HUES64 (cell line): Measurements from ENCODE around the gene INPP5B.

Experiments used
- H3K27ac ChIP-seq: 2 replicates; pipeline ENCODE4 v1.7.0; 2013; ENCODE audit warnings: low read depth, low read length, inconsistent platforms
- H3K27me3 ChIP-seq: 2 replicates; pipeline ENCODE4 v1.6.1; 2013; ENCODE audit warnings: mild to moderate bottlenecking, low read length; ENCODE audit not compliant: insufficient read depth
- H3K36me3 ChIP-seq: 2 replicates; pipeline ENCODE4 v1.6.1; 2013; ENCODE audit warnings: mild to moderate bottlenecking, low read length; ENCODE audit not compliant: insufficient read depth
- H3K4me1 ChIP-seq: 2 replicates; pipeline ENCODE4 v1.6.1; 2013; ENCODE audit warnings: mild to moderate bottlenecking, low read length, moderate library complexity; ENCODE audit not compliant: insufficient read depth
- H3K4me3 ChIP-seq: 2 replicates; pipeline ENCODE4 v1.5.1; 2013; ENCODE audit warnings: mild to moderate bottlenecking, low read length, moderate library complexity
- H3K9ac ChIP-seq: 2 replicates; pipeline ENCODE4 v1.6.1; 2013; ENCODE audit warnings: mild to moderate bottlenecking, low read depth, low read length
- H3K9me3 ChIP-seq: 2 replicates; pipeline ENCODE4 v1.6.1; 2013; ENCODE audit warnings: low read depth, low read length; ENCODE audit not compliant: insufficient read depth
- WGBS: fragments of 150-250, 120-280 bp; methylation state at CpG from one replicate; pipeline ENCODE4 v1.1.7; 2013; ENCODE audit warnings: missing lambda C conversion rate; 5-methylcytosine and 5-hydroxymethylcytosine counted together

The INPP5B gene

DNA sequence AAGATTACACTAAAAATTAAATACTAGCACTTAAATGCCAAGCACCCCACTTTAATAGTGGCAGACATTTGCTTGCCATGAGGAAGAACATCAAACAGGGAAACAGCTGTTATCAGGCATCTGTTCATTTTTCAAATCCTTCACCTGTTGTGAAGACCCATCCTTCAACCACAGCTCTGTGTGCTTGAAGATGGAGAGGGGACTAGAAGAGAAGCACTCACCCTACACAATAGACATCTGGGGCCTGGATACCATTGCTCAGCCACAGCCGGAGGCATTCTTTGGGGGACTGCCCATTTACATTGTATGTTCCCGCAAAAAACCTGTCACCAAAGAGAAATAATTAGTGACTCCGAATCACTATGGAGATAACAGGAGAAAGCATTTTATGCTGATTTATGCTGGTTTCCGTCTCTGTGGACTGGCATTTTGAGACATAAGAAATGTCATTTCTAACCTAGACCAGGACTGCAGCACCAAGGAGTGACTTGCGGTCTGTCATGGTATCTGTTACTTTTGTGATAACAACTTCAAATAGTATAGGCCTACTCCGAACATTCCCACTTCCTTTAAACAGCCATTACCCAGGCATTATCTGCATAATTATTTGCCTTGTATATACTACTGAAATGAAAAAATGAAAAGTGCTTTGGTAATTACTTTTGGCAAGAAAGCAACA is 58.7 kb downstream of the INPP5B start:
- peaks cover 57% of the 10 kb centered on the region for H3K36me3 ChIP-seq
- no peak overlapping the region for H3K27ac ChIP-seq
- no peaks in the 10 kb centered on the region for H3K27me3 ChIP-seq
- no peaks in the 10 kb centered on the region for H3K9me3 ChIP-seq
- no peaks in the 10 kb centered on the region for H3K4me1 ChIP-seq
- no peak overlapping the region for H3K4me3 ChIP-seq
- no peak overlapping the region for H3K9ac ChIP-seq
- 77% methylated on average over 6 of the region's 6 CpGs for WGBS

DNA sequence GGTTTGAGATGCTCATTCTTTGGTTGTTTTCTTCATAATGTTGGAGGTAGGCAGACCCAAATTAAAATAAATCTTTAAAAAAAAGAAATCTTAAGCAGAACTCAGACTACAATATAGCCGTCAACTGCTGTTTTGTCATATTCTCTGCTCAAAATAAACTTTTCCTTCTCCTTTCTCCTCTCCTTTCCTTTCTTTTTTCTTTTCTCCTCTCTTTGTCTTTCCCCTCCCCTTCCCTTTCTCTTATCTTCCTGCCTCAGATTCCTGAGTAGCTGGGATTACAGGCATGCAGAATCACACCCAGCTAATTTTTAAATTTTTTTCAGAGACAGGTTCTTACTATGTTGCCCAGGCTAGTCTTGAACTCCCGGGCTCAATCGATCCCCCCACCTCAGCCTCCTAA is 62.7 kb downstream of the INPP5B start:
- no peaks in the 10 kb centered on the region for H3K9me3 ChIP-seq
- no peak overlapping the region for H3K9ac ChIP-seq
- no peaks in the 10 kb centered on the region for H3K27me3 ChIP-seq
- H3K4me3 ChIP-seq = no peak overlapping the region
- peaks cover 79% of the 10 kb centered on the region for H3K36me3 ChIP-seq
- WGBS = 93% methylated on average over 3 of the region's 3 CpGs
- no peaks in the 10 kb centered on the region for H3K4me1 ChIP-seq
- no peak overlapping the region for H3K27ac ChIP-seq

DNA sequence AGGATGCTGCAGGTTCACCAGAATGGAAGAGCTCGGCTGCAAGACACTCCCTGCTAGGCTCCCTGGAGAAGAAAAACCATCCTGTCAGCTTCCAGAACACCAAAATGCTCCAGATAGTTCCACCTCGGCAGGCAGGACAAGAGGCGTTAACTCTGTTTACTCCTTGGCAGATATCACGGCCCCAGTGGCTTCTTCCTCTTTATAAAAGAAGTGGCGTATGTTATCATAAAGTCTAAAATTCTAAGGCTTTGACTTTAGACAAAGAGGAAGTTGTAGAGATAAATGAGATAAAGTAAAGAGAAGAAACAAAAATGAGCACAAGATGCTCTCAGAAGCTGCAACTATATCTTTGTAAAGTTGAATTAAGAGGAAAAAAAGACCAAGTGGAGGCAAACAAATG is 63.2 kb downstream of the INPP5B start:
- 88% methylated on average over 5 of the region's 5 CpGs for WGBS
- no peaks in the 10 kb centered on the region for H3K9me3 ChIP-seq
- H3K36me3 ChIP-seq = peaks cover 76% of the 10 kb centered on the region
- no peaks in the 10 kb centered on the region for H3K27me3 ChIP-seq
- no peak overlapping the region for H3K4me3 ChIP-seq
- no peak overlapping the region for H3K27ac ChIP-seq
- H3K4me1 ChIP-seq = no peaks in the 10 kb centered on the region
- no peak overlapping the region for H3K9ac ChIP-seq

- Histone ChIP-seq H3K27me3 (no peaks in the 10 kb centered on the region), H3K27ac (no peak overlapping the region), H3K9me3 (no peaks in the 10 kb centered on the region), H3K4me1 (no peaks in the 10 kb centered on the region), H3K4me3 (no peak overlapping the region), H3K36me3 (peaks cover 69% of the 10 kb centered on the region), H3K9ac (no peak overlapping the region)
- WGBS = 93% methylated on average over 4 of the region's 4 CpGs
These were observed 67.0 kb downstream of the INPP5B start for GRCh38 chr1:37879865-37880264.

DNA sequence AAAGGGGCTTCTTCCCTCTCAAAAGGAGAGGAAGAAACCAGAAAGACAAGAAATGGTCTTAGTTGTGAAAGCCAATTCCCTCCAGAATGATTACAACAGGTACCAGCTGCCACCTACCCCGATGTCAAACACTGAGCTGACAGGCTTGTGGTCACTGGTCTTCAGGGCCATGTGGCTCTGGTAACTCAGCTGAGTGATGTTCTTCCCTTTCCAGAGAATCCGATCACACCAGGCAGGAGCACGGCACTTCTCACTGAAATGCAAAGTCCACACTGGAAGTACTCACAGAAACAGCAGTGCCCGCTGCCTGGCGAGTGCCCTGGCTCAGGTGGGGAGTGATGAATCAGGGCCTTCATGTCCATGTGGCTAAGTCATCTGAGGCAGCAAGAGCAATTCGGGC is 68.8 kb downstream of the INPP5B start:
- Histone ChIP-seq H3K9ac (no peak overlapping the region), H3K36me3 (peaks cover 73% of the 10 kb centered on the region), H3K9me3 (no peaks in the 10 kb centered on the region), H3K4me1 (no peaks in the 10 kb centered on the region), H3K27ac (no peak overlapping the region), H3K27me3 (no peaks in the 10 kb centered on the region), H3K4me3 (no peak overlapping the region)
- WGBS = 94% methylated on average over 6 of the region's 6 CpGs

GRCh38 chr1:37875833-37876232 is 71.0 kb downstream of the INPP5B start:
- WGBS = 96% methylated on average over 1 of the region's 1 CpG
- Histone ChIP-seq H3K4me1 (no peaks in the 10 kb centered on the region), H3K9ac (no peak overlapping the region), H3K9me3 (no peaks in the 10 kb centered on the region), H3K27ac (no peak overlapping the region), H3K4me3 (no peak overlapping the region), H3K27me3 (no peaks in the 10 kb centered on the region), H3K36me3 (peaks cover 71% of the 10 kb centered on the region)

DNA sequence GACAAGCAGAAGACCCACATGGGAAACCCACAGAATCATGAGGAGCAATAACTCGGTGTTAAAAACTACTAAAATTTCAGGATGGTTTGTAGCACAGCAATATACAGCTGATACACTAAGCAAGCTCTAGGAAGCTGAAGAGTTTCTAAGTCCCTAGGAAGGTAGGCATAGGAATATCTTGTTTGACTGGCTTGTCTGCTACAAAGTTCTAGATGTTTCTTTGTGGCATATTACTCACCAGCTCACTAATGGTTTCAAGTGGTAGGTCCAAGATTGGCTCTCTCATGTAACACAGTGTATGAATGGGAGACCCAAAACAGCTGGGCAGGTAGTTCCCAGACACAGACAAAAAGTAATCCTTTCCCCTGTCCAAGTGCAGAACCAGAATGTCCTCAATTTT is 74.2 kb downstream of the INPP5B start:
- no peaks in the 10 kb centered on the region for H3K4me1 ChIP-seq
- no peak overlapping the region for H3K4me3 ChIP-seq
- WGBS = 100% methylated on average over 1 of the region's 1 CpG
- peaks cover 69% of the 10 kb centered on the region for H3K36me3 ChIP-seq
- H3K9ac ChIP-seq = no peak overlapping the region
- no peaks in the 10 kb centered on the region for H3K9me3 ChIP-seq
- H3K27ac ChIP-seq = no peak overlapping the region
- H3K27me3 ChIP-seq = no peaks in the 10 kb centered on the region

GRCh38 chr1:37868466-37868865 is 78.4 kb downstream of the INPP5B start:
- Histone ChIP-seq H3K9ac (no peak overlapping the region), H3K4me3 (no peak overlapping the region), H3K36me3 (peaks cover 75% of the 10 kb centered on the region), H3K27ac (no peak overlapping the region), H3K4me1 (no peaks in the 10 kb centered on the region), H3K9me3 (no peaks in the 10 kb centered on the region), H3K27me3 (no peaks in the 10 kb centered on the region)
- 95% methylated on average over 2 of the region's 2 CpGs for WGBS

- Histone ChIP-seq H3K9me3 (no peaks in the 10 kb centered on the region), H3K4me3 (no peak overlapping the region), H3K27me3 (no peaks in the 10 kb centered on the region), H3K27ac (no peak overlapping the region), H3K36me3 (peaks cover 68% of the 10 kb centered on the region), H3K4me1 (no peaks in the 10 kb centered on the region), H3K9ac (no peak overlapping the region)
- WGBS = 93% methylated on average over 6 of the region's 6 CpGs
These were observed 79.1 kb downstream of the INPP5B start for GRCh38 chr1:37867784-37868183.

DNA sequence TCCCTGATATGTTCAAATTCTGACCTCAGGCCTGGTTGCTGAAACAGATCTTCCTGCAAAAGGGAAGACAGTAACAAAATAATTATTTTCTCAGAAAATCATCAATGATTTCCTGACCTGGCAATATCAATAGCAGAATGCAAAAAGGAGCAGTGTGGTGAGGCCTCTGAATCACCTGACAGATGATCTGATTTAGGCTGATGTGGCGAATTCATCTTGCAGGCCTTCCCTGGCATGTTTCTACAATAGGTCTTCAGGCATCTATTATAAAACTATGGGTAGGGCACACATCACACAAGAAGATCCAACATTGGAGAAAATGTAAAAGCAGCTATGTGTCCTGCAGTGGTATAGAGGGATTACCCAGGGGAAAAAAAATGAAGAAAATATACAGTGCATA is 80.4 kb downstream of the INPP5B start:
- Histone ChIP-seq H3K27me3 (no peaks in the 10 kb centered on the region), H3K4me1 (no peaks in the 10 kb centered on the region), H3K27ac (no peak overlapping the region), H3K9me3 (no peaks in the 10 kb centered on the region), H3K9ac (no peak overlapping the region), H3K4me3 (no peak overlapping the region), H3K36me3 (peaks cover 65% of the 10 kb centered on the region)
- WGBS = 75% methylated on average over 1 of the region's 1 CpG

DNA sequence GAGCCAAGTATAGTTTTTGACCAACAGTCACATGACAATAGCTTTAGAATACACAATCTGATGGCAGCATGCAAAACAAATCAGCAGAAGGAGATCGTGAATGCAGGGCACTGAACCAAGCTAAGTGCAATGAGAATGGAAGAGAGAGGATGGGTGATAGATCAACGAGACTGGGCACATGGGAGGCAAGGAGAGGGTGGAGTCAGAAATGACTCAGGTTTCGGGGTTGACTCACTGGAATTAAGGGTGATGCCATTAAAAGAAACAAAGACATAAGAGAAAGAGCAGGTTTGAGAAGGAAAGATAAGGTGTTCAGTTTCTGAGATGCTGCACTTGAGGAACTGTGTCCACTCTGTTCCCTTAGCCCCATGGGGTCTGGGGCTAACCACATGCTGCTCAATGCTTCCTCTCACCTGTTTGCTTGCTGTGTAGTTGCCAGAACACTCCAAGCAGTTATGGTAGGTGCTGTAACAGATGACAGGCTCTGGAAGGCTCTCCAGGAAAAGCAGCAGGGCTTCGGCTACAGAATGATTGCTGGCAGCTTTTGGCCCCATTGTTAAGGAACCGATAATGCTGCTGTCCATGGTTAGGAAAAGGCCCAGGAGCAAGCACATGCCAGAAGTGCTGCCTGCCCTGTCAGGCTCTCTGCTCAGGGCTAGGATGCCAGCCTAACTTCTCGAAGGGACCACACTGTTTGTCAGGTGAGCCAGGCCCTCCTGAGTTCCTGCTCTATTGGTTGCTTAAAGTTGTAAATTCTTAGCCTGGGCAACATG is 81.3 kb downstream of the INPP5B start:
- no peaks in the 10 kb centered on the region for H3K4me1 ChIP-seq
- no peak overlapping the region for H3K9ac ChIP-seq
- 93% methylated on average over 6 of the region's 6 CpGs for WGBS
- H3K27me3 ChIP-seq = no peaks in the 10 kb centered on the region
- no peak overlapping the region for H3K4me3 ChIP-seq
- H3K36me3 ChIP-seq = peaks cover 61% of the 10 kb centered on the region
- no peaks in the 10 kb centered on the region for H3K9me3 ChIP-seq
- H3K27ac ChIP-seq = no peak overlapping the region
